HFFc6 (cell line): Measurements from ENCODE around the gene SUMF2. TPM values are rescaled to one million over a fixed set of nuclear protein-coding genes. Genes with fewer than 3 reads are reported as not detected.
"Not testable (repeated sequence)": the region's sequence is repeated elsewhere in the genome, so short reads cannot be mapped to it uniquely, and the experiment has no call there.

ENCODE experiments used
- DNase-seq: peaks from one replicate; pipeline ENCODE4 v3.0.0-alpha.2; 2018
- H3K27ac Mint-ChIP-seq: 2 replicates; pipeline ENCODE4 v1.8.0; 2020; ENCODE audit warnings: mild to moderate bottlenecking, mixed read lengths
- H3K27me3 Mint-ChIP-seq: 2 replicates; pipeline ENCODE4 v1.8.0; 2021; ENCODE audit warnings: mild to moderate bottlenecking, moderate library complexity, mixed read lengths; ENCODE audit not compliant: insufficient read depth
- H3K36me3 Mint-ChIP-seq: 2 replicates; pipeline ENCODE4 v1.8.0; 2021; ENCODE audit warnings: low read depth, mixed read lengths
- H3K4me1 Mint-ChIP-seq: 2 replicates; pipeline ENCODE4 v1.8.0; 2020; ENCODE audit warnings: low read depth, mixed read lengths
- H3K4me3 Mint-ChIP-seq: 2 replicates; pipeline ENCODE4 v1.8.0; 2020; ENCODE audit warnings: mild to moderate bottlenecking, moderate library complexity, mixed read lengths
- H3K9me3 Mint-ChIP-seq: 2 replicates; pipeline ENCODE4 v1.8.0; 2020; ENCODE audit warnings: mild to moderate bottlenecking, mixed read lengths
- CTCF ChIP-seq: fragments of 200-600 bp; sonication (generic); IDR thresholded peaks from 2 replicates; pipeline ENCODE4 v1.5.0; 2021; ENCODE audit warnings: antibody characterized with exemption, mild to moderate bottlenecking
- total RNA-seq, 6 experiments: library from RNA; stranded (reverse); fragmentation: NEBNext Ultra II Directional; extraction: Animal tissue kit (Norgen Biotek cat#: 25700); gene quantifications; 2 replicates in 1 of 6; 3 replicates in 5 of 6; pipeline ENCODE4 v1.2.3, GENCODE V29; 2021

Gene SUMF2
- total RNA-seq, 6 experiments from 2014 or later = 117 to 151 (median 127) TPM

GRCh38 chr7:56028942-56029630 lies 35.0 kb upstream of the SUMF2 start:
- Mint-ChIP-seq H3K4me1 (peaks cover 23% of the 10 kb centered on the region), H3K4me3 (no peak overlapping the region), H3K9me3 (no peaks in the 10 kb centered on the region), H3K27ac (no peak overlapping the region; the same call in 1 of the 2 replicates), H3K27me3 (peaks cover 5% of the 10 kb centered on the region; the same call in 1 of the 2 replicates), H3K36me3 (peaks cover 10% of the 10 kb centered on the region; the same call in 1 of the 2 replicates)
- no peak for DNase-seq
- TF ChIP-seq CTCF = no peak

DNA sequence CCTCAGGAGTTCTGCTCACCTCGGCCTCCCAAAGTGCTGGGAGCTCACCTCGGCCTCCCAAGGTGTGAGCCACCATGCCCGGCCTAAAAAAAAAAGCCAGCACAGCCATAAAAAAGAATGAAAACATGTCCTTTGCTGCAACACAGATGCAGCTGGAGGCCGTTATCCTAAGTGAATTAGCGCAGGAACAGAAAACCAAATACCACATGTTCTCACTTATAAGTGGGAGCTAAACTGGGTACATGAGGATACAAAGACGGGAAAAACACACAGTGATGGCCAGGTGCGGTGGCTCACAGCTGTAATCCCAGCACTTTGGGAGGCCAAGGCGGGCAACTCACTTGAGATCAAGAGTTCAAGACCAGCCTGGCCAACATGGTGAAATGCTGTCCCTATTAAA lies 33.7 kb upstream of the SUMF2 start:
- no peaks in the 10 kb centered on the region for H3K27me3 Mint-ChIP-seq
- TF ChIP-seq CTCF = no peak
- H3K4me3 Mint-ChIP-seq = no peak overlapping the region
- H3K4me1 Mint-ChIP-seq = peaks cover 23% of the 10 kb centered on the region
- H3K36me3 Mint-ChIP-seq = peaks cover 10% of the 10 kb centered on the region; the same call in 1 of the 2 replicates
- no peaks in the 10 kb centered on the region for H3K9me3 Mint-ChIP-seq
- DNase-seq = no peak
- no peak overlapping the region for H3K27ac Mint-ChIP-seq

DNA sequence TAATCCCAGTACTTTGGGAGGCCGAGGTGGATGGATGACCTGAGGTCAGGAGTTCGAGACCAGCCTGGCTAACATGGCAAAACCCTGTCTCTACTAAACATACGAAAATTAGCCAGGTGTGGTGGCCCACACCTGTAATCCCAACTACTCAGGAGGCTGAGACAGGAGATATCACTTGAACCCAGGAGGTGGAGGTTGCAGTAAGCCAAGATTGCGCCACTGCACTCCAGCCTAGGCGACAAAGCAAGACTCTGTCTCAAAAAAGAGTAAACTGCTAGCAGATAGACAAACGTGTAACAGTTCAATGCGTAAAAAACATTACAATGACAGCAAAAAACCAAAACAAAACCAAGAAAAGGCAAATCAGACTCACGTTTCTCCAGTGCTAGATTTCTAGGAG lies 32.5 kb upstream of the SUMF2 start:
- not testable (repeated sequence) for DNase-seq, H3K4me3 Mint-ChIP-seq, H3K27me3 Mint-ChIP-seq, H3K27ac Mint-ChIP-seq, H3K9me3 Mint-ChIP-seq, H3K36me3 Mint-ChIP-seq
- peaks cover 23% of the 10 kb centered on the region for H3K4me1 Mint-ChIP-seq

GRCh38 chr7:56032578-56032977 lies 31.5 kb upstream of the SUMF2 start:
- not testable (repeated sequence) for H3K27ac Mint-ChIP-seq, H3K9me3 Mint-ChIP-seq, H3K4me3 Mint-ChIP-seq, DNase-seq, H3K27me3 Mint-ChIP-seq, H3K36me3 Mint-ChIP-seq
- H3K4me1 Mint-ChIP-seq = peaks cover 23% of the 10 kb centered on the region

DNA sequence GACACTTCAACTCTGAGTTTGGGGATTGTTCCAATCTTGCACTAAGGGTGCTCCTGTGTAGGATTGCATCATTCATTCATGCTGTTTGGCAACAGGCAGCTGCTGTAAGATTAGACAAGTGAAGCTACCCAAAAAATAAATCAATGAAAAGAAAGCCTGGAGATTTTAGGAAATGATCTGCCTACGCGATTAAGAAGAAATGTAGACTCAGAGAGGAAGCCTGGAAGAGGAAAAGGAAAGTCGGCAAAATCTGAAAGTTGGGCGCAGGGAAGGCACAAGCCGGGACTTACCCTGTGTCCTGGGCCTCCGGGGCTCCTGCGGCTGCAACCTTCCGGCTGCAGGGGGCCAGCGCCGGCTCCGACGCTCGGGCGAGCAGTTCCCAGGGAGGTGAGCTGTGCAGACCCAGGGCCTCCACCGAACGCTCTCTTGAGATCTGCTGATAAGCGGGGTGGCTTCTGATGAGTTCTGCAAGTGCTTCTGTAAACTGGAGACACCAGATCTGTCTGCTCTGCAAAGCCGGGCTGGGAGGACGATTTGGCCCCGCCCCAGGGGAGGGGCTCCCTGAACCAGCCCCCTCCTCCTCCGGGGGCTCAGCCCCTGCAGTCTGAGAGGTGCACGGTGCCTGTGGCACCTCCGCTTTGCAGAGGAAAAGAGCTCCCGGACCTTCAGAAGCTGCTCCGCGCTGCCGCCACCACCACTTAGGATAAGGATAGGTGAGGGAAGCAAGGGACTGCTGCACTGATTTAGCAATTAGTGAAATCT lies 30.2 kb upstream of the SUMF2 start:
- Mint-ChIP-seq H3K27ac (peak overlapping the region; percentile 78), H3K4me3 (peak overlapping the region; percentile 90), H3K4me1 (peaks cover 22% of the 10 kb centered on the region), H3K36me3 (0 out of 2 replicates have a peak, but pooled peaks cover 10% of the 10 kb centered on the region), H3K27me3 (no peaks in the 10 kb centered on the region; the same call in 1 of the 2 replicates), H3K9me3 (no peaks in the 10 kb centered on the region)
- peak; percentile 55 for TF ChIP-seq CTCF
- DNase-seq = peak; percentile 58

DNA sequence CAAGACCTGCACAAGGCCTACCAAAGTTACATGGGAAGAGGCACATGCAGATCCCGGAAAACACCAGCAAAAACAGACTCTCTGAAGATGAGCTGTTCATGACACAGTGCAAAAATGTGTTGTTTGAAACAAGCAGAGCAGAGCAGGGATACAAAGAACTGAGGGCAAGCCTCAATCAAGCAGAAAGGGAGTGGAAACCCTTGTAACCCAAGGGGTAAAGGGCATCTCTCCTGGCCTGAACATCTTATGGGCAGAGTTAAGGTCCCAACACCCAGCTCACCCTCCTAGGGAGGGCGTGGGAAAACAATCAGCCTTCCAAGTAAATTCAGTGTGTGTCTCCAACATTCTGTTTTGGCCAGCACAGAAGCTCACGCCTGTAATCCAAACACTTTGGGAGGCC lies 23.4 kb upstream of the SUMF2 start:
- Mint-ChIP-seq H3K36me3 (peaks cover 12% of the 10 kb centered on the region), H3K27me3 (no peaks in the 10 kb centered on the region; the same call in 1 of the 2 replicates), H3K9me3 (no peaks in the 10 kb centered on the region), H3K4me1 (no peaks in the 10 kb centered on the region; the same call in none of the 2 replicates), H3K4me3 (no peak overlapping the region), H3K27ac (peak overlapping the region; percentile 62)
- DNase-seq = no peak
- no peak for TF ChIP-seq CTCF

GRCh38 chr7:56045758-56046157 lies 18.3 kb upstream of the SUMF2 start:
- H3K4me1 Mint-ChIP-seq = peaks cover 28% of the 10 kb centered on the region
- DNase-seq, H3K4me3 Mint-ChIP-seq, H3K27me3 Mint-ChIP-seq, H3K9me3 Mint-ChIP-seq, H3K27ac Mint-ChIP-seq: not testable (repeated sequence)
- H3K36me3 Mint-ChIP-seq = peaks cover 12% of the 10 kb centered on the region
